GM12864 (cell line): ENCODE data around the gene ERC1.

Experiments
- DNase-seq: peaks from one replicate; pipeline ENCODE4 v3.0.0-alpha.2; 2011; ENCODE audit warnings: low read depth
- H3K4me3 ChIP-seq: 2 replicates; pipeline ENCODE4 v1.5.1; 2011; ENCODE audit warnings: mild to moderate bottlenecking, low read depth, low read length, control low read depth
- CTCF ChIP-seq: IDR thresholded peaks from 2 replicates; pipeline ENCODE4 v1.5.1; 2011; ENCODE audit warnings: low read depth, mild to moderate bottlenecking, moderate library complexity, low read length, control low read depth, inconsistent platforms; ENCODE audit errors: missing control alignments

The ERC1 gene

GRCh38 chr12:1457901-1458300 lies 466.9 kb downstream of the ERC1 start:
- no peak for TF ChIP-seq CTCF
- DNase-seq = no peak
- no peak overlapping the region for H3K4me3 ChIP-seq

- no peak for TF ChIP-seq CTCF
- DNase-seq = no peak
- H3K4me3 ChIP-seq = no peak overlapping the region
Observed at GRCh38 chr12:1459339-1459738, 468.3 kb downstream of the ERC1 start.

GRCh38 chr12:1463073-1463905 lies 472.3 kb downstream of the ERC1 start:
- DNase-seq = no peak
- H3K4me3 ChIP-seq = no peak overlapping the region
- no peak for TF ChIP-seq CTCF

- H3K4me3 ChIP-seq = no peak overlapping the region
- no peak for TF ChIP-seq CTCF
- no peak for DNase-seq
Observed at GRCh38 chr12:1464925-1465324, 473.9 kb downstream of the ERC1 start.

- no peak overlapping the region for H3K4me3 ChIP-seq
- DNase-seq = no peak
- TF ChIP-seq CTCF = no peak
Observed at GRCh38 chr12:1465990-1466389, 475.0 kb downstream of the ERC1 start.

GRCh38 chr12:1466481-1467154 lies 475.6 kb downstream of the ERC1 start:
- DNase-seq = no peak
- H3K4me3 ChIP-seq = no peak overlapping the region
- TF ChIP-seq CTCF = no peak
